Myocyte (in vitro differentiated cells): ENCODE data around the gene FOXP1. TPM values are rescaled to one million over a fixed set of nuclear protein-coding genes. Genes with fewer than 3 reads are reported as not detected.

Source experiments
- DNase-seq: peaks from one replicate; pipeline ENCODE4 v3.0.0-alpha.2; 2012; ENCODE audit warnings: low read depth
- total RNA-seq: library from RNA; depleted of rRNA; stranded (reverse); fragments of >200 nt; gene quantifications from 2 replicates; pipeline ENCODE4 v1.2.3, GENCODE V29; 2014

Gene FOXP1
- total RNA-seq, 1 donor from 2014 or later = 28.8 TPM

DNA sequence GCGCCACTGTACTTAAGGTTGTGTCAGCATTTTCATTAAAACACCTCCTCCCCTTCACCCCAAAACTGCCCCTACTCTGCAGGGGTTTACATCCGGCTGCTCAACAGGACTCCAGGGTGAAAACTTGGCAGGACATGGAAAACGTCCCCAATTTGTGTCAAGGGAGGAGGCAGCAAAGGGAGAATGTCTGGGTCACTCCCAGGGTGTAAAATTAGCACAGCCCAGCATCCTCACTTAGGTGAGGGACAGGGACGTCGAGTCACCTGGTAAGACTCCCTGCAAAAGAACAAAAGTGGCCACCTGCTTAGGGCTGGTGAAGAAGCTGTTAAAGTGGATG, 532.3 kb downstream of the FOXP1 start:
- no peak for DNase-seq

DNA sequence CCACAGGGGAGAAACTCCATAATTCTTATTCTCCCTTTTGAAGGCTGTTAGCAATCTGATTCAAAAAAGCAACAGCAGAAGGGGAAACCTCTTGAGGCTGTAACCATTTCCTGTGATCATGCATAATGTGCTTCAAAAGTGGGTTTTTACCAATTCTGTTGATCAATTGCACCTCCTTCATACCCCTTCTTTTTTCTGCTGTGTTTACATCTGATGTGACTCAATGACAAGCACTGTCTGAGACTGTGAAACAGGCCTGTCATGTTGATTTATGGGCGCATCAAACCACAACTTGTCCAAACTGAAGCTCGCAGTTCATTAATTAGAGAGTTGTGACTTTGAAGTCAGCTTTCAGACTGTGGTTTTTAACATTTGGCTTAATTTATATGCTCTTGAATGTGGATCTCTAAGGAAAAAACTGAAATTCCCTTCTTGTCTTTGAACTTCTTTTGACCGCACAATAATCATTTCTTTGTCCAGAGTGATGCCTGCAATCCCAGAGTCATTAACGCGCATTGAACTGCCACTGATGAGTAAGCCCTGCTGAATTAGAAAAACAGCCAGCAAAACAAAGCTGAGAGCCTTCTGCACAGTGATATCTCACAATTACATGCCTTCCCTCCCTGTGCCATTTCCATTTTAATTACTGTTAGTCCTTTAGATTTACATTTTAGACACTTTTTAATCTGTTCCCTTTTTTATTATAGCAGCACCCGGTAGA, 532.8 kb downstream of the FOXP1 start:
- DNase-seq = no peak

DNA sequence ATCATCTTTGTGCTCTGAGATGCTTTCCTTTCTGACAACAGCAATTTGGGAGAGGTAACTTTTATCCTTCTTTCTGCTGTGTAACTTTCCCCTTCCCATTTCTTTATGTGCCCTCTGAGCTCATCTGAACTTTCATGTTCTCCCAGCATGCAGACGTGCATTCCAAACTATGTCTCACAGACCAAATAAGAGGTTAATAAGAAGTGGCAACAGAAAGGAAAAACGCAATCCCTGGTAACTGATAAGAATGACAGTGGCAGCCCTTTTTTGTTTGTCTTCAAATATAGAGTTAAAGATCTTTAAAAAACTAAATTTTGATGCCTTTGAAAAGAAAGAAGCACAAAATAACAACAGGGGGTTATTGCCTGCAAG, 533.4 kb downstream of the FOXP1 start:
- no peak for DNase-seq

DNA sequence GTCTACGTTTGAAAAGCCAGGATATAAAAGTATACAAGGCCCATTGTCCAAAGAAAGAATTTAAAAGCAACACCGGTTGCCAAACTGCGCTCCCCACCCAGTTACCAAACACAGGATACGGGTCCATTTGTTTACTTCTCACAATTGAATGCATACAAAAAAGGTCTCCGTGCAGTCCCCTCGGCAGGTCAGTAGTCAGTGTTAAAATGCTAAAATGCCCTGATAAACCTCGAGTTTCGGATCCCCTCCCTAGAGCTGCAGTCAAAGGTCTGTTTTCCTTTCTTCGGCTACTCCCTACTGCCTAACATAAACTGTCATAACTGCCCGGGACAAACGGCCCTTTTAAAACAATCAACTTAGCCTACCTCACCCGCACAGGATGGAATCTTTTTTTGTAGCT, 534.6 kb downstream of the FOXP1 start:
- DNase-seq = no peak

DNA sequence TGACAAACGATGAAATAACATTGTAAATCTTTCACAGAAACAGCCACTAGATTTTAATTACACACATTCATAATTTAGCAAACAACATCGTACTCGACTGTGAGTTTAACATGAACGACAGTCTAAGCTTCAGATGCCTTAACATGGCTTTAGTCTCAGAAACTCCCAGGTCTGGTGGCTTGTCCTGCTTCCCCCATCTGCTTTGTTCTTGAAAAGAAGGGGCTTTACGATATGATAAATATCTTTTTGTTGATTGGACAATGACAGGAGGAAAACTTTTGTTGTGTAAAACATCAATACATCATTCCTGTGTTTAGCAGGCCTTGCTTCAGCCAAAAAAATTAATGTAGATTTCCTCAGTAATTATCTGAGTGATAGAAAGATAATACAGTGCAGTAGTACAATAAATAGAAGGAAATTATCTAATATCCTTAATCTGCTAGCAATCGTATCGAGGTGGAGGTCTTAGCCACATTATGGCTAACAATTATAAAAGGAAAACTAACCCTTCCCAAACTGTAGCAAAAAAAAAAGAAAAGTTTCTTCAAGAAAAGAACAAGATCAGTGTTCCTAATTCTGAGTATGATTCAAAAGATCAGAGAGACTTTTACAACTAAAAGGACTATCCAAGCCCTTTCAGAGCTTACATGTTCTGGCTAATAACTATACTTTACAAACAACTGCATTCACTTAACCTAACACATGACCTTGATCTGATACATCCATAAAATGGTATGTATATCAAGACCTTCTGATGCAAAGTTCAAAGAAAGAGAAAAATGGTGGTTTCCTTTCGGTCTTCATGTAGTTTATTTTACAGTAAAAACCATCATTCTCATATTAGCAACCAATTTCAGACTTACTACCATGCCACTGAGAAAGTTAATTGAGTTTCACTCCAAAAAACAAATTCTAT, 535.7 kb downstream of the FOXP1 start:
- no peak for DNase-seq

DNA sequence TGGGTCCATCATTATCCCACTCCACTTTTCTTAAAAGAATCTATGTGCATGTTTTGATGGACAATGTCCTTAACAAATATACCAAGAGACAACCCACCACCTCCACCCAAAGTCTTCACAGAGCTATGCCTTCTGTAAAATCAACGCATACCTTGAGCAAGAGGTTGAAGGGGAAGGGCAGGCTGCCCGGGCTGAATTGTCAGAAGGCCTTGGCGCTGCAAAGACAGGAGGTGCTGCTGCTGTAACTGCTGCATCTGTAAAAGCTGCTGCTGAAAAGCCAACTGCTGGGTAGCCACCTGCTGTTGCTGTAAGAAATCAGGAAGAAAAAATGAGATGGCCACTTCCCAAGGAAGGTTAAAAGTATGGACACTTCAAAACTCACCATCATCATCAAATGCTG, 536.7 kb downstream of the FOXP1 start:
- no peak for DNase-seq

DNA sequence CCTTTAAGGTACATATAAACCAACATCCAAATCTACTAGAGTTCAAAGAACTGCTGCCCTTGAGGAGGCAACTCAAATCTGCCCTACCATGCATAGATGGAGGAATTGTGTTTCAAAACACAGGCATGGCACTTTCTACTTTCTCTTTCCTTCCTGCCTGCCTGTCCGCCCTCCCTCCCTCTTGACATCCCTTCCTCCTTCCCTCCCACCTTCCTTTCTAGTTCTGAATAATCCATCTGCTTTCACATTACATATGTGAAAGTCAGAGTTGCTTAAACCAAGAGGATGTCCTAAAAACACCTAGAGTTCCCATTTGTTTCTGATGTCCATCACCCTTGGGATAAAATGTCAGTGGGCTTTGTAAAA, 537.6 kb downstream of the FOXP1 start:
- no peak for DNase-seq

DNA sequence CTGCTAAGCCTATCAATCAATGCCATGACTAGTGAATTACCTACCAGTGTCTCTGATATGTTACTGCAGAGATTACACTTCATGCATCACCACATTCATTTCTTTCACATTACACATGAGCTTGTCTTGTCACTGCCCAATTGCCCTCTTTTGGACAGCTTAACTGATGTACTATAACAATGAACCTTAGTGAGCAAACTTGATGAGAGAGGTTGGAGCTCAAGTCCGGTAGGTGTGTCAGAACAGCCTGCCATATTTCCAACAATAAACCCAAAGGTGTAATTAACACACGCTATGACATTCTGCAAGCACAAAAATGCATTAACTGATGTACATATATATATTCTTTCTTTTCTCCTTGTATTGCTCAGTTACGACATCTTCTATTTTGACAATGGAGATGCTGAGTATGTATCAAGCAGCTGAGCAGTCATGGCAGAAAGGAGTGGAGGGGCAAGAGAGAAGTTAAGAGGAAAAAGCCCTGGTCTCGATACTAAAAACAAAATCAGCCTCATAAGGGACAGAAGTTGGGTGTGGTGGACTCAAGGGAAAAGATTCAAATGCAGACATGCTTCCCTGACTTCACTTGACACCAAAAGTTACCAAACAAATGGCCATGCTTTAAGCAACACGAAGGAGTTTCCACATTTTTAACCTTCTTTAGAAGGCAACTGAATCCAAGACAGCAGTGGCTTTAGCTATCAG, 538.2 kb downstream of the FOXP1 start:
- no peak for DNase-seq

DNA sequence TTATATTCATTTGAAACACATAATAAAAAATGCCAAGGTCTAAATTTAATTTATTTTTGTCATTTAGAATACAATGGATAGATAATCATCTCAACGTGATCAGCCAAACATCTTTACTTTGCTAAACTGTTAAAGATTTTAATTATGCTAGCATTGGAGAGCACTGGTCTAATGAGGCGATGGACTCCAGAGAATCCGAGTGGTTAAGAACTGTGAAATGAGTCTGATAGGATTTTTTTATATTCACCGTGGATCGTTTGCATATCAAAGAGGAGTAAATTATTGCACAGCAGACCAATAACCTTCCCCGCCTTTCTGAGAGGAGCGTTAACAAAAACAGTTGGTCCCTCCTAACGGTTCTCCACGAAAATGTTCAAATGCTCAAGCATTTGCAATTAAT, 540.8 kb downstream of the FOXP1 start:
- DNase-seq = no peak

DNA sequence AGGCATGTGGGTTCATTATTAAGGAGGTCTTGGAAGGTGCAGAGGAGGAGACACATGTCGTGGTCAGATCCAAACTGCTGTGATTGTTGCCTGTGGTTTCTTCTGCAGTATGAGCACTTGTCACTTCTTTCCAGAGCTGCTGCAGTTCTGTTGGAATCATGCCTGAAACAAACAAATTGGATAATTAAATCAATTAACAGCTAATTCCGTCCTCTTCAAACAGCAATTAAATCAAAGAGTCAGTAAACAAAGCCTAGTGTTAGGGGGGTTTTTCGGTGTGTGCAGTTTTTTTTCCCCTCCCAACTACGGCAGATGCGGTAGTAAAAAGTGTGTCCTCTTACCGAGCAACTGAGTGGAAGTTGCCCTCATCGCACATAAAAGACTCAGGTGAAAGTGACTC, 542.2 kb downstream of the FOXP1 start:
- peak; percentile 65 for DNase-seq

DNA sequence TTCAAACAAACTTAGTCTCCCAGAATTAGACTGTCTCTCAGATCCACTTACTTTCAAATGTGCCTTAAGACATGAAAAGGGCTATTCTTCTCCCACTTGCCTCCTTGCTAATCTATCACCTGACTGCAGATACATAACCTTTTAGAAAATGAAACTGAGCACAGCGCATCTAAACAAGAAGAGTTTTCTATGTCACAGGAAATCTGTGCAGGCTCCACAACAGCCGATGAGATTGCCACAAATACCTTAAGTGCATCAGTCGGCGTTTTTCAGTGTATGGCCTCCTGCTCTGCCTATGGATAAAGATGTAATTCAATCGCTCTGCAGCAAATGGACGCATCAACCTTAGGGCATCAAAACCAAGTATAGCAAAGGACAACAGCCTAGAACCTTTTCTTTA, 544.2 kb downstream of the FOXP1 start:
- DNase-seq = no peak

DNA sequence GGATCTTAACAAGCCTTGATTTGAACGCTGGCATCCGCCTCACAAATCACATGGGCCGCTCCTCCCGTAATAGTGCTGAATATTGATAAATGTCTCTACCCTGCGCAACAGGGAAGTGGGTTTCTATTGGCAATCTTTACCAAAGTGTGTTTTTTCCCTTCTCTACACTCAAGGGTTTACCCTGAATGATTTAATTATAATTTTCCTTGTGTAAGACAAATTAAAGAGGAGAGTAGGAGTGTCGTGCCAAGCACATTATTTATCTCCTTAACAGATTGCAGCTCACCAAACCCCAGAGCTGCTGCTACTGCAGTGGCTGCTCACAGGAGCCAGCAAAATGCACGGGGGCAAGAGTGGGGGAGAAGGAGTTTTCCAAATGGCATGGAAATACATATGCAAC, 545.8 kb downstream of the FOXP1 start:
- DNase-seq = no peak

DNA sequence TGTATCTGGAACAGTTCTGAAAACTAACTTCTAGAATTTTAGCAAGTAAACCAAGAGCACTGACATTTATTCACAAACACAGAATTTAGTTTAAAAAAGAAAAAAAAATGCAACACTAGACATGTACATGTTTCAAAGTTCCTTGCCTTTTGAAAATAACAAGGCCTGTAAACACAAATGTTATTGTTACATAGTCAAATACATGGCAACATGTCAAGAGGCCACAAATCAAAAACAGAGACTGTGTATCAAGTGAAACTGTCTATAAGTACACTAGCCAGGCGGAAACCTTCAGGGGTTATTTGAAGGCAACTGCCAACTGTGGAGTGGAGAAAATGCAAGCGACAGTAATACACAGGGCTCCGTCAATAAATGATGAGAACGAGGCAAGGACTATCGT, 547.6 kb downstream of the FOXP1 start:
- no peak for DNase-seq

DNA sequence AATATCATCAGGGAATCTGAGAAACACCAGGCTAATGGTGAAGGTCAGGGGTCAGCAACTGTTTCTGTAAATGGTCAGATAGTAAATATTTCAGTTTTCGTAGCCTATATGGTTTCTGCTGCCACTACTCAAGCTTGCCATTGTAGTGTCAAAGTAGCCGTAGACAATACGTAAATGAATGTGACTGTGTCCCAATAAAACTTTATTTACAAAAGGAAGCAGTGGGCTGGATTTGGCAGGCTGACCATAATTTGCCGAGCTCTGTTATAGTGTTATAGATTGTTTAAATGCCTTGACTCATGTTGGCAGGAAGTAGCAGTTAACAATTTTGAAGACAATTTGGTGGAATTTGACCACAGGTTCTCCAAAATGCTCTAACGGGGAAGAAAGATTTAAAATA, 548.2 kb downstream of the FOXP1 start:
- no peak for DNase-seq

DNA sequence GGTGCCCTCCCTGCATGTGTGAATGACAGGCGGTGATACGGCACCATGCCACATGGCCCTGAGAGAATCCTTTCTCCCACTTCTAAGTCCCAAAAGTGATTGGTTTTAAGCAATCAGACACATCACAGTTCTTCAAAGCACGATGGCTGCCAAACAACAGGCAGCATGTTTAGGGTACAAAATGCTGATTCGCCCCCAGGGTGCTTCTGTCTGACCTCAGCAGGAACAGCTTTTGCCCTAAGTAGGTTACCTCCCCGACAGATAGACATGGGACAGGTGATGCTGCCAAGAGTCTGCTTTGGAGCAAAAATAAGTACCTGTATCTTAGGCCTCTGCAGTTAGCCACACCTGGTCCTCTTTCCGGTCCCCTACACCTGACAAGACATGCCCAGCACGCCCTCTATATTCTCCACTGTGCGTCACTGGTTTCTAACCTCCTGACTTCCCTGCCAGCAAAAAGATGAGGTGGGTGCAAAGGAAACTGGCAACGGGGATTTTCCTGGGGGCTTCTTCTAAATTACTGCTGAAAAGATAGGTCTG, 549.8 kb downstream of the FOXP1 start:
- DNase-seq = no peak

DNA sequence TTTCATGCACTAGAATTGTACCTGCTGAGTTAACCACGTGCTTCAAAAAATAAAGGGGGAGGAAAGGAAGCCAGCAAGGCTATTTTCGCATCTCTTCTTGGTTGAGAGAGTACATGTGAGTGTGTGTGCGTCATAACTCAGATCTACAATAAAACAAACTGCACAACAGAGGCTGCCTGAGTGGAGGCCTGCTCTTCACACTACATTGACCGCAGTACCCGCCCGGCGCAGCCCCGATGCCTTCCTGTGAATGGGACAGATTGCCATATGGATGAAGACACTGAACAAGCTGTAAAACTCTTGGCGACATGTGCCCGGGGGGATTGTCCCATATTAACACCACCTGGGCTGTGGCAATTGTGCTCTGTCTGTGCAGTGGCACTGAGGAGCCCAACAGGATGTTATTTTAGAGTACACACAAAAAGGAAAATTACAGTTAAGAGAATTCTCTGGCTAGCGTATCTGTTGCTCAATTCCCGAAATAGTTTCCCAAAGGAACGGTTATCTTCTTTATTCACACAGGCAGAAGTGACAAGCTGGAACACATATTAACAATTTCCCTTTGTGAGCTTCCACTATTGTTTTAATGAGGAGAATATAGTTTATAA, 551.5 kb downstream of the FOXP1 start:
- DNase-seq = no peak

DNA sequence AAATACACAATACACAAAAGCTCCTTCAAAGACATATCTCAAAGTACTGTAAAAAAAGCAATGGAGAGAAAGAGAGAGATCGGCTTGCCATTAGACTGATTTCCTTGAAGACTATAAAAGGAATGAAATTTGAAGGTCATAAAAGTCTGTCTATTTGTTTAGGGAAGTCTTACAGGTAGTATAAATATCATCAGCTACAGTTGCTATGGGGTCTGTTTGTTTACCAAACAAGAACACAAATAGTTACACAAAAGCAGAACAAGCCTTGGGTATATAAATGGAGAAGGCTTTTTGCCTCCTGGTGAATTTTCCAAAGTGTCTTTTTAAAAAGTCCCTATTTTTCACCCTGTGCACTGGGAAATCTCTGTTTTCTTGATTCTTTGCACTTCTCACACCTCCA, 552.3 kb downstream of the FOXP1 start:
- DNase-seq = no peak

DNA sequence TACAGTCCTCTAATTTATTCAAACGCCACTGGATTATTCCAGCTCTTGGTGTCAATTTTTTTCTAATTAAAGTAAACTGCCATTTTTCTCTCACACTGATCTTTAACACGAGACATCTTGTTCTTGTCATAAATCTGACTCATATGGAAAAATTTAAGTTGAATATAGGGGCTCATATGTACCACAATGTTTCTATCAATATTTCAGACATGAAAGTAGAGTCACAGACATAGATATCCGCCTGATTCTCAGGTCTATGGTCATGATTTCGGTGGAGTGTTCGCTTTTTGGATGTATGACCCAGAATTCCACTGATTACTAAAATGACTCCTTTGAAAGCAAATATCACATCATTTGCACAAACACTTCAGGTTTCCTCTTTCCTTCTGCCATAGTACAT, 552.8 kb downstream of the FOXP1 start:
- DNase-seq = no peak

DNA sequence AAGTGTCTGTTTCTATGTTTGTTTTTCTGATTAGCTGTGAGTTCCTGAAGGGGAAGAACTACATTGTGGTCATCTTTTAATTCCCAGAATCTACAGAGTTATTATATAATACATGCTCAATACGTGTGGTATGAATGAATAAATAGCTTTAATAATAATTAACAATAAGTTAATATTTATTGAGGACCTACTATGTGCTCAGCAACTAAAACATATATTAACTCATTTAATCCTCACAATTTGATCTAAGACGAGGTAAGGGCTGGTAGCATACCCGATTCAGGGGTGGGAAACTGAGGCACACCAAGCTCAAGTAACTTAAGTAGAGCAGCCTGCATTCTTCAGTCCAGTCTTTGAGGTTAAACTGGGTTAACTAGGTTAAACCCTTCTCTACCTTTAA, 553.8 kb downstream of the FOXP1 start:
- DNase-seq = no peak

DNA sequence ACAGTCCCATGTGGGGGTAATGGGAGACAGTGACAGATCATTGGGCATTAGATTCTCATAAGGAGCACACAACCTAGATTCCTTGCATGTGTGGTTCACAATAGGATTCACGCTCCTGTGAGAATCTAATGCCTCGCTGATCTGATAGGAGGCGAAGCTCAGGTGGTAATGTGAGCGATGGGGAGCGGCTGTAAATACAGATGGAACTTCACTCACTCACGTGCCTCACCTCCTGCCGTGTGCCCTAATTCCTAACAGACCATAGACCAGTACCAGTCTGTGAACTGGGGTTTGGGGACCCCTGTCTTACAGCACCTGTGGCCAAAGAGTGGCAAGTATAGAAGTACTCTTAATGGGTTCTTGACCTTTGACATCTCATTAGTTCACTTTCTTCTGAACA, 554.7 kb downstream of the FOXP1 start:
- no peak for DNase-seq

DNA sequence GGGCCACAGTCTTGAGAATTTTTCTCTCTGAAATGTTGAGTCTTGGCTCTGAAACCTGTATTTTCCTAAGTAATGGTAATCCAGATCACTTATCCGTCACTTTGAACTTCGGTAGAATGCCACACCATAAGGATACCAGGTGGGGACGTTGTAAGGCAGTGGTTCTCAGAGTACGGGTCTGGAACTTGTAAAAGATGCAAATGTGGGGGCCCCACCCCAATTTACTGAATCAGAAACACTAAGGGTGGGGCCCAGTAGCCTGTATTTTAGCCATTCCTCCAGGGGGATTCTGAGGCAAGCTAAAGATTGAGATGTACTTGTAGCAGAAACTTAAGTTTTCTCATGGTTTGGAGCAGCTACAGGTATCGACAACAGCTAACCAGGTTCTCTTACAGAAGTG, 555.3 kb downstream of the FOXP1 start:
- DNase-seq = no peak
